ENCODE measurements around the gene SLC35B1. TPM values are rescaled to one million over a fixed set of nuclear protein-coding genes. Genes with fewer than 3 reads are reported as not detected.
"Not testable (repeated sequence)": the region's sequence is repeated elsewhere in the genome, so short reads cannot be mapped to it uniquely, and the experiment has no call there.

The SLC35B1 gene
- polyA plus RNA-seq, 2 donors, result 25.0 to 42.2 TPM

DNA sequence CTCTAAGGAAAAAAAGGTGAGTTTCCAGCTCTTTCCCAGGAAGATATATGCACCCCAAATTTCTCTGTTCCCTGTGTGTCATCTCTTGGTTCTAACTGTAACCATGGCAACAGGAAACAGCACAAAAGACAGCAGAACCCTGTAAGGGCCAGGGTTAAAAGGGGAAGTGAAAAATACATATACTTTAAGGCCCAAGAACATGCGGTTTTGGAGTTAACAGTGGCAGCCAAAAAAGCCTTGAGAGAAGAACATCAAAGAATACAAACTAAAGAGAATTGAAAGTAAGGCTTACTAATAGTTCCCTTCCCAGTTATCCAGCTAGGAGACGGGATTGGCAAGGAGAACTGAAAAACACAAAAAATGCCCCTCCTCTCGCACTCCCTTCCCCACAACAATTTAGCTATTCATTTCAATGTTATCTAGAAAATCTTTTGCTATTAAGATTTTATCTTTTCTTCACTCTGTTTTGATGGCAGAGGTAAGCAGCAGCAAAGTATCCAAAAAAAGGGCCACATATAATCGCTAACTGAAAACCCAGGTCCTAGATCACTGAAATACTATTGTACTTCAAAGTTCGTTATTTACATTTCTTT, 31.4 kb downstream of the SLC35B1 start:
- H3K36me3 ChIP-seq (ENCODE audit: control insufficient read depth in 2 of 2, insufficient read depth in 2 of 2, low read length in 1 of 2), result no peaks in the 10 kb centered on the region
- WGBS, 2 donors, result 21 to 22% methylated on average over 5 of the region's 5 CpGs
- H3K27ac ChIP-seq (ENCODE audit: low read depth in 2 of 2, low read length in 1 of 2), result no peak overlapping the region
- H3K9me3 ChIP-seq (ENCODE audit: control insufficient read depth in 2 of 2, insufficient read depth in 1 of 2, low read depth in 1 of 2, low read length in 1 of 2), result no peaks in the 10 kb centered on the region
- H3K27me3 ChIP-seq (ENCODE audit: control insufficient read depth in 1 of 2, insufficient read depth in 2 of 2, low read length in 2 of 2), result no peaks in the 10 kb centered on the region
- peaks cover 0 to 4% of the 10 kb centered on the region in 2 donors for H3K4me1 ChIP-seq (ENCODE audit: control insufficient read depth in 2 of 2, insufficient read depth in 2 of 2, low read length in 1 of 2)
- H3K4me3 ChIP-seq (ENCODE audit: low read depth in 1 of 2, low read length in 2 of 2), result peak overlapping the region in 1 of 2 donors; percentile 82

DNA sequence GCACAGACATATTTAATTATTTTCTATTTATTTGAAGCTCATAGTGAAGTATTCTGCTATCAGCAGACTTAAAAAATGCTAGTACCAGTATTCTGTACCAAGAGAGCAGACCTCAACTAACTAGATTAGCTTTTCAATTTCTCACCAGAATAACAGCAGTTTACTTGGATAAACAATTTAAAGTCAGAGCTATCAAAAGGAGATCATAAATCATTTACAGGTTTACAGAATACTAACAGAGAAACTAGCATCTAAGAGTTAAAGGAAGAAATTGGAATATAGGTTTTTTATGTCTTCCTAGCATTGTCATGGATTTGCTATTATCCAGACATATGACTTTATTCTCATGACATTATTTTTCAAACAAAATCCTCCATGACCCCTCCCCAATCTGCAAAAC, 33.3 kb downstream of the SLC35B1 start:
- Histone ChIP-seq H3K9me3 (ENCODE audit: control insufficient read depth in 2 of 2, insufficient read depth in 1 of 2, low read depth in 1 of 2, low read length in 1 of 2) (no peaks in the 10 kb centered on the region), H3K27me3 (ENCODE audit: control insufficient read depth in 1 of 2, insufficient read depth in 2 of 2, low read length in 2 of 2) (no peaks in the 10 kb centered on the region), H3K36me3 (ENCODE audit: control insufficient read depth in 2 of 2, insufficient read depth in 2 of 2, low read length in 1 of 2) (no peaks in the 10 kb centered on the region), H3K4me1 (ENCODE audit: control insufficient read depth in 2 of 2, insufficient read depth in 2 of 2, low read length in 1 of 2) (peaks cover 0 to 4% of the 10 kb centered on the region in 2 donors), H3K27ac (ENCODE audit: low read depth in 2 of 2, low read length in 1 of 2) (no peak overlapping the region), H3K4me3 (ENCODE audit: low read depth in 1 of 2, low read length in 2 of 2) (no peak overlapping the region)

DNA sequence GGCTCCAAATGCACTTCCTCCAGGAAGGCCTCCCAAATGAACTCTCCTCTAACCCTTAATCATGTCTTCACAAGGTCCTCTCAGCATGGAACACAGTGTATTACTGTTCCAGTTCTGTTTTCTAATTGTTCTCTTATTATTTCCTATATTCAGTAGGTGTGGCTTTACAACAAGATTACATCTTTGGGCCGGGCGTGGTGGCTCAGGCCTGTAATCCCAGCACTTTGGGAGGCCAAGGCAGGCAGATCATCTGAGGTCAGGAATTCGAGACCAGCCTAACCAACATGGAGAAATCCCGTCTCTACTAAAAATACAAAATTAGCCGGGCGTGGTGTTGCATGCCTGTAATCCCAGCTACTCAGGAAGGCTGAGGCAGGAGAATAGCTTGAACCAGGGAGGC, 34.1 kb downstream of the SLC35B1 start:
- H3K4me1 ChIP-seq (ENCODE audit: control insufficient read depth in 2 of 2, insufficient read depth in 2 of 2, low read length in 1 of 2); H3K27me3 ChIP-seq (ENCODE audit: control insufficient read depth in 1 of 2, insufficient read depth in 2 of 2, low read length in 2 of 2); H3K4me3 ChIP-seq (ENCODE audit: low read depth in 1 of 2, low read length in 2 of 2); H3K27ac ChIP-seq (ENCODE audit: low read depth in 2 of 2, low read length in 1 of 2); H3K9me3 ChIP-seq (ENCODE audit: control insufficient read depth in 2 of 2, insufficient read depth in 1 of 2, low read depth in 1 of 2, low read length in 1 of 2); H3K36me3 ChIP-seq (ENCODE audit: control insufficient read depth in 2 of 2, insufficient read depth in 2 of 2, low read length in 1 of 2): not testable (repeated sequence)
- WGBS, 2 donors, result 82 to 85% methylated on average over 6 of the region's 6 CpGs

DNA sequence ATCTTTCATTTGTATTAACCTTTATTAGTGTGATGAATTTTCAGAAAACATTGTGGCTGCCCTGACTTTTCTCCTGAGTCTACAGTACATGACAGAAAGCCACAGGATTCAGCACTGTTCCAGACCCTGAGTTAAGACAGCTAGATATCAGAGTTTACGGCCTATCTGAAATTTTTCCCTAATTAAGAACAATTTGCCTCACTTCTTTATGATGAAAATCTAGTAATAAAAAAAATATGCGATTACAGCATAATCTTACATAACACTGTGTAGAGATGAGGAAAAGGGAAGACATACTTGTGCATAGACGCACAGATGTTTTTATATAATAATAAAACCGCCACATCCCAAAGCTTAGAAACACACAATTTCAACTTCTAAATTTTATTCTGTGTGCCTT, 37.1 kb downstream of the SLC35B1 start:
- Histone ChIP-seq H3K27me3 (ENCODE audit: control insufficient read depth in 1 of 2, insufficient read depth in 2 of 2, low read length in 2 of 2) (no peaks in the 10 kb centered on the region), H3K36me3 (ENCODE audit: control insufficient read depth in 2 of 2, insufficient read depth in 2 of 2, low read length in 1 of 2) (no peaks in the 10 kb centered on the region), H3K9me3 (ENCODE audit: control insufficient read depth in 2 of 2, insufficient read depth in 1 of 2, low read depth in 1 of 2, low read length in 1 of 2) (no peaks in the 10 kb centered on the region), H3K4me1 (ENCODE audit: control insufficient read depth in 2 of 2, insufficient read depth in 2 of 2, low read length in 1 of 2) (peaks cover 0 to 2% of the 10 kb centered on the region in 2 donors), H3K4me3 (ENCODE audit: low read depth in 1 of 2, low read length in 2 of 2) (no peak overlapping the region), H3K27ac (ENCODE audit: low read depth in 2 of 2, low read length in 1 of 2) (no peak overlapping the region)
- WGBS, 2 donors, result 81% methylated on average over 4 of the region's 4 CpGs

DNA sequence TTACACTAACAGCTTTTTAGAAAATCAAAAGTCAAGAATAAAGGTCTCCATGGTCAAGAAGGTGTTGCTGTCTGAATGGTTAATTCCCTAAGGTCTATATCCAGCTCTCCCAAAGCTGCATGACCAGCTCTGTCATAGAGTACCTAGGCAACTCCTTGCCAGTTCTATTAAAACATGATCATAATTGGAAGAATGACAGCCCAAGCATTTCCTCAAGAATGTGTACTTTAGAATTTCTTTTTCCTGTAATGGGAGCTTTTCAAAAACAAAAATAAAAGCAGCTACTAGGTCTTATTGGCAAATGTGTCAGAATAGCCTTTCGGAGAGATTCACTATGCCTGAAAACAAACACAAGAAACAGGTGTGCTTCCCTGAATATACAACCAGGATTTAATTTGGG, 37.8 kb downstream of the SLC35B1 start:
- no peaks in the 10 kb centered on the region for H3K9me3 ChIP-seq (ENCODE audit: control insufficient read depth in 2 of 2, insufficient read depth in 1 of 2, low read depth in 1 of 2, low read length in 1 of 2)
- no peak overlapping the region for H3K4me3 ChIP-seq (ENCODE audit: low read depth in 1 of 2, low read length in 2 of 2)
- no peak overlapping the region for H3K27ac ChIP-seq (ENCODE audit: low read depth in 2 of 2, low read length in 1 of 2)
- WGBS, 2 donors, result 63 to 71% methylated on average over 1 of the region's 1 CpG
- H3K27me3 ChIP-seq (ENCODE audit: control insufficient read depth in 1 of 2, insufficient read depth in 2 of 2, low read length in 2 of 2), result no peaks in the 10 kb centered on the region
- H3K36me3 ChIP-seq (ENCODE audit: control insufficient read depth in 2 of 2, insufficient read depth in 2 of 2, low read length in 1 of 2), result no peaks in the 10 kb centered on the region
- H3K4me1 ChIP-seq (ENCODE audit: control insufficient read depth in 2 of 2, insufficient read depth in 2 of 2, low read length in 1 of 2), result no peaks in the 10 kb centered on the region

DNA sequence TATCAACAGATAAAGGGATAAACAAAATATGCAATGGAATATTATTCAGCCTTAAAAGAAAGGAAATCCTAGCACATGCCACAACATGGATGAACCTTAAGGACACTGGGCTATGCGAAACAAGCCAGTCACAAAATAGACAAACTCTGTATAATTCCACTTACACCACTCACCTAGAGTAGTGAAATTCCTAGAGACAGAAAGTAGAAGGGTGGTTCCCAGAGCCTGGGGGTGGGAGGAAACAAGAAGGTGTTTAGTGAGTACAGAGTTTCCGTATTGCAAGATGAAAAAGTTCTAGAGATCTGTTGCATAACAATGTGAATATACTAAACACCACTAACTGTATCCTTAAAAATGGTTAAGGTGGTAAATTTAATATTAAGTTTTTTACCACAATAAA, 39.9 kb downstream of the SLC35B1 start:
- Histone ChIP-seq H3K36me3 (ENCODE audit: control insufficient read depth in 2 of 2, insufficient read depth in 2 of 2, low read length in 1 of 2) (peaks cover 0 to 2% of the 10 kb centered on the region in 2 donors), H3K4me3 (ENCODE audit: low read depth in 1 of 2, low read length in 2 of 2) (no peak overlapping the region), H3K4me1 (ENCODE audit: control insufficient read depth in 2 of 2, insufficient read depth in 2 of 2, low read length in 1 of 2) (no peaks in the 10 kb centered on the region), H3K27me3 (ENCODE audit: control insufficient read depth in 1 of 2, insufficient read depth in 2 of 2, low read length in 2 of 2) (no peaks in the 10 kb centered on the region), H3K9me3 (ENCODE audit: control insufficient read depth in 2 of 2, insufficient read depth in 1 of 2, low read depth in 1 of 2, low read length in 1 of 2) (no peaks in the 10 kb centered on the region), H3K27ac (ENCODE audit: low read depth in 2 of 2, low read length in 1 of 2) (no peak overlapping the region)
- 60 to 71% methylated on average over 2 of the region's 2 CpGs for WGBS, 2 donors

DNA sequence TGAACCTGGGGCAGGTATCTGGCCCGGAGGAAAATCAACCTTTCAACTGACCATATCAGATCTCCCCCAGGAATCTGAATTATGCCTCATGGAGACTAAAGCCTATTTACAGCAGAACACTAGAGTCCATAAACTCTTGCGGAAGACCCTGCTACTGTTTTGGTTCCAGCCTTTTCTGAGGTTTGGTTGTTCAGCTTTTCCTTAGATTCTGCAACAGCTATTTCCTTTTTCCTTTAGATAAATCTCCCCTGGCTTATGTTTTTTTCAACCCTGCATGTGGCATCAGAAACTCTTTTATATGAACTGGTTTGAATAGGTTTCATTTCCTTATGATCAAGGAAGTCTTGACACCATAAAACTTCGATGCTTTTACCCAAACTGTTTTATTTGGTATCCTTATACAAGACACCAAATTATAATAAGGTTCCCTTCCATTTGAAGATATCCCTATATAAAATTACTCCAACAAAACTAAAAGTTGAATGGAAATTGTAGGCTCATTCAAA, 43.0 kb downstream of the SLC35B1 start:
- peaks cover 0 to 3% of the 10 kb centered on the region in 2 donors for H3K36me3 ChIP-seq (ENCODE audit: control insufficient read depth in 2 of 2, insufficient read depth in 2 of 2, low read length in 1 of 2)
- H3K4me1 ChIP-seq (ENCODE audit: control insufficient read depth in 2 of 2, insufficient read depth in 2 of 2, low read length in 1 of 2), result no peaks in the 10 kb centered on the region
- WGBS, 2 donors, result 81% methylated on average over 3 of the region's 3 CpGs
- H3K27ac ChIP-seq (ENCODE audit: low read depth in 2 of 2, low read length in 1 of 2), result no peak overlapping the region
- no peak overlapping the region for H3K4me3 ChIP-seq (ENCODE audit: low read depth in 1 of 2, low read length in 2 of 2)
- H3K27me3 ChIP-seq (ENCODE audit: control insufficient read depth in 1 of 2, insufficient read depth in 2 of 2, low read length in 2 of 2), result no peaks in the 10 kb centered on the region
- H3K9me3 ChIP-seq (ENCODE audit: control insufficient read depth in 2 of 2, insufficient read depth in 1 of 2, low read depth in 1 of 2, low read length in 1 of 2), result no peaks in the 10 kb centered on the region

DNA sequence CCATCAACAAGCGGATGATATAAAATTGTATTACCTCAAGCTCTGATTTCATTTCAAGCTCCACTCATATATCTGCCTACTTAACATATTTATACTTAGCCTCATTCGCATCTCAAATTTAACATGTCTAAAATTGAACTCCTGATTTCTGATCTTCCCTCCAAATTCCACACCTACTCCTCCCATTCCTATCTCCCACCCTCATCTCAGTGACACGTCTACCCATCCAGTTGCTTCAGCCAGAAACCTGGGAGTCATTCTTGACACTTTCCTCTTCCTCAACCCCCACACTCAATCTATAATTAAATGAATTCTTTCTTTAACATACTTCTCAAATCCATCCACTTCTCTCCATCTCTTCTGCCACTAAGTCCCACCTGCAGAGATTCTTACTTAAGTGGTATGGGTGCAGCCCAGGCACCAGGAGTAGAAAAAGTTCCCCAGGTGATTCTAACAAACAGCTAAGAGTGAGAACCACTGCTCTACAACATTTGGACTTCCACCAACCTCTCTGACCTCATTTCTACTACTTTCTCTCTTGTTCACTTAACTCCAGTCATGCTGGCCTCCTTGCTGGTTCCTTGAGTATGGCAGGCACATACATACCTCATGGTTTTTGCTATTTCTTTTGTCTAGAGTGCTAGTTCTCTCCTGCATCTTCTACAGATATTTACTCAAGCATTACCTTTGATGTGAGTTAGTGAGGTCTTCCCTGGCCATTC, 47.9 kb downstream of the SLC35B1 start:
- H3K9me3 ChIP-seq (ENCODE audit: control insufficient read depth in 2 of 2, insufficient read depth in 1 of 2, low read depth in 1 of 2, low read length in 1 of 2), result no peaks in the 10 kb centered on the region
- no peak overlapping the region for H3K27ac ChIP-seq (ENCODE audit: low read depth in 2 of 2, low read length in 1 of 2)
- no peaks in the 10 kb centered on the region for H3K4me1 ChIP-seq (ENCODE audit: control insufficient read depth in 2 of 2, insufficient read depth in 2 of 2, low read length in 1 of 2)
- H3K4me3 ChIP-seq (ENCODE audit: low read depth in 1 of 2, low read length in 2 of 2), result no peak overlapping the region
- no peaks in the 10 kb centered on the region for H3K27me3 ChIP-seq (ENCODE audit: control insufficient read depth in 1 of 2, insufficient read depth in 2 of 2, low read length in 2 of 2)
- WGBS, 2 donors, result 93 to 94% methylated on average over 3 of the region's 3 CpGs
- H3K36me3 ChIP-seq (ENCODE audit: control insufficient read depth in 2 of 2, insufficient read depth in 2 of 2, low read length in 1 of 2), result peaks cover 0 to 3% of the 10 kb centered on the region in 2 donors

DNA sequence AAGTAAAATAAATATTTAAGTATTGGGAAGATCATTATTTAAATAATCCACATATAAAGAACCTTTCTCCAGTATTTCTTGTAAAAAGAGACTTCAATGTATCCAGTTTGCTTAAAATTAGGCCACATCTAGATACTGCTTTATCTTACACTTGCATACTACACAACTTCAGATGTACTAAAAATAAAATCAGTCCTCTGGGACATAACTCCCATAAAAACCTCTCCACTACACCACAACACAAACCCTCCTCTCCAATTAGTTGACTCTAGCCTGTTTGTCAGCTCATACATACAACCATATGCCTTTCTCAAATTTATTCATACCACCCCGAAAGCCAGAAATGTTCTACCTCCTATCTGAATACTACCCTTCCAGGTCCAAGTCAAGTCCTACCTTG, 51.5 kb downstream of the SLC35B1 start:
- no peak overlapping the region for H3K27ac ChIP-seq (ENCODE audit: low read depth in 2 of 2, low read length in 1 of 2)
- 54 to 65% methylated on average over 1 of the region's 1 CpG for WGBS, 2 donors
- H3K27me3 ChIP-seq (ENCODE audit: control insufficient read depth in 1 of 2, insufficient read depth in 2 of 2, low read length in 2 of 2), result no peaks in the 10 kb centered on the region

More for the DNA sequence above, 51.5 kb downstream of the SLC35B1 start:
- Histone ChIP-seq H3K4me1 (ENCODE audit: control insufficient read depth in 2 of 2, insufficient read depth in 2 of 2, low read length in 1 of 2) (no peaks in the 10 kb centered on the region), H3K36me3 (ENCODE audit: control insufficient read depth in 2 of 2, insufficient read depth in 2 of 2, low read length in 1 of 2) (no peaks in the 10 kb centered on the region), H3K4me3 (ENCODE audit: low read depth in 1 of 2, low read length in 2 of 2) (no peak overlapping the region), H3K9me3 (ENCODE audit: control insufficient read depth in 2 of 2, insufficient read depth in 1 of 2, low read depth in 1 of 2, low read length in 1 of 2) (no peaks in the 10 kb centered on the region)

All from esophagus (tissue), 2 donors.